Measurements from ENCODE around the gene RPS5. TPM values are rescaled to one million over a fixed set of nuclear protein-coding genes. Genes with fewer than 3 reads are reported as not detected.
A peak's percentile ranks its signal among the peaks of the same experiment; 100 is the strongest.

The RPS5 gene
- total and polyA plus RNA-seq, 9 of the 15 experiments (the other 6 are each of a cell fraction or from before 2014, with no cell fraction given), result 1,228 to 3,570 (median 2,484) TPM

DNA sequence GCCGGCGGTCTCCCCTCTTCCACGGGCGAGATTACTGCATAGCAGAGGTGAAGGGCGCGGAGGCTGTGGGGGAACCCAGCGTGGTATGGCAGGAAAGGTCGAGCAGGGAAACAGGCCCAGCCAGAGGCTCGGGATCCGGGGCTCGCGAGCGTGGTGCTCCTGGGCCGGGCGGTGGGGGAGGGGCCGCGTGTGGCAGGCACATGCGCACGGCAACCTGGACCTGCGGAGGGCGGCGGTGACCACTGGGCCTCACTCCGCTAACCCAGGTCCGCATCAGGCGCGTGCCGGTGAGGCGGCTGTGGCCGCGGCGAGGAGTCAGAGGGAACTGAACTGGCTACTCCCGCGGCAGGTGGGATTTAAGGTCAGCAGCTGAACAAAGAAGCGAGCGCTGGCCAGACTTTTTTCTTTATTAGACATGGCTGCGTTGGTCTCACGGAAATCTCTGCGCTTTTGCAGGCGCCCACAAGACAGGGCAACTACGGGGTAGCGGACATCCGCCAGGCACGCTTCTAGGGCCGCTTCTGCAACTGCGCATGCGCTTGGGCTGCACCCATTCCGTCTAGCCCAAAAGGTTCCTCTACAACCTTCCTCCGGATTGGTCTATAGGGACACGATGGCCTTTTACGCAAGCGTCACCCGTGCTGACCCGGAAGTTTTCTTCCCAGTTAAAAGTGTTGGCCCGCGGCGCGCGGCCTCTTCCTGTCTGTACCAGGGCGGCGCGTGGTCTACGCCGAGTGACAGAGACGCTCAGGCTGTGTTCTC lies at the start of gene RPS5 (continued):
- TF ChIP-seq ADNP (tag; IDR thresholded peaks at IDR 0.05) (no peak), ZNF717 (CRISPR knock-in tag; IDR thresholded peaks at IDR 0.05) (0 out of 2 replicates have a peak, but pooled peaks have one; percentile 58), L3MBTL2 (IDR thresholded peaks at IDR 0.05) (peak; percentile 95), ELF2 (CRISPR knock-in tag; IDR thresholded peaks at IDR 0.05) (peak; percentile 93), KAT7 (CRISPR knock-in tag; IDR thresholded peaks at IDR 0.05; ENCODE audit: borderline replicate concordance) (peak; percentile 93; the same call in 1 of the 2 replicates), CHD2 (IDR thresholded peaks at IDR 0.05; ENCODE audit: low read depth, low read length) (peak; percentile 68), ZNF121 (CRISPR knock-in tag; conservative IDR thresholded peaks at IDR 0.05) (no peak), TFE3 (CRISPR knock-in tag; IDR thresholded peaks at IDR 0.05) (no peak), SREBF2 (CRISPR knock-in tag; IDR thresholded peaks at IDR 0.05) (no peak), HNRNPLL (IDR thresholded peaks at IDR 0.05; ENCODE audit: low read depth, low read length, poor library complexity, severe bottlenecking) (peak; percentile 70), ETV1 (tag; conservative IDR thresholded peaks at IDR 0.05; ENCODE audit: low read depth) (0 out of 2 replicates have a peak, but pooled peaks have one; percentile 4), SAFB (IDR thresholded peaks at IDR 0.05; ENCODE audit: borderline replicate concordance, low read depth, low read length) (0 out of 2 replicates have a peak, but pooled peaks have one; percentile 13), HES1 (IDR thresholded peaks at IDR 0.05; ENCODE audit: low read depth) (peak; percentile 85), FOXJ3 (CRISPR knock-in tag; IDR thresholded peaks at IDR 0.05) (no peak), KDM4B (IDR thresholded peaks at IDR 0.05; ENCODE audit: borderline replicate concordance in 2 of 2, low read depth in 1 of 2) (peak in 1 of 2 experiments; percentile 33; a peak in 1 of 4 replicates), MLLT1 (IDR thresholded peaks at IDR 0.05) (peak; percentile 63 to 74; a peak in 1 of 4 replicates), NFRKB (IDR thresholded peaks at IDR 0.05; ENCODE audit: low read depth) (peak; percentile 89; the same call in 1 of the 2 replicates), OTX1 (CRISPR knock-in tag; IDR thresholded peaks at IDR 0.05) (no peak)
- TF ChIP-seq, protein P1, sequence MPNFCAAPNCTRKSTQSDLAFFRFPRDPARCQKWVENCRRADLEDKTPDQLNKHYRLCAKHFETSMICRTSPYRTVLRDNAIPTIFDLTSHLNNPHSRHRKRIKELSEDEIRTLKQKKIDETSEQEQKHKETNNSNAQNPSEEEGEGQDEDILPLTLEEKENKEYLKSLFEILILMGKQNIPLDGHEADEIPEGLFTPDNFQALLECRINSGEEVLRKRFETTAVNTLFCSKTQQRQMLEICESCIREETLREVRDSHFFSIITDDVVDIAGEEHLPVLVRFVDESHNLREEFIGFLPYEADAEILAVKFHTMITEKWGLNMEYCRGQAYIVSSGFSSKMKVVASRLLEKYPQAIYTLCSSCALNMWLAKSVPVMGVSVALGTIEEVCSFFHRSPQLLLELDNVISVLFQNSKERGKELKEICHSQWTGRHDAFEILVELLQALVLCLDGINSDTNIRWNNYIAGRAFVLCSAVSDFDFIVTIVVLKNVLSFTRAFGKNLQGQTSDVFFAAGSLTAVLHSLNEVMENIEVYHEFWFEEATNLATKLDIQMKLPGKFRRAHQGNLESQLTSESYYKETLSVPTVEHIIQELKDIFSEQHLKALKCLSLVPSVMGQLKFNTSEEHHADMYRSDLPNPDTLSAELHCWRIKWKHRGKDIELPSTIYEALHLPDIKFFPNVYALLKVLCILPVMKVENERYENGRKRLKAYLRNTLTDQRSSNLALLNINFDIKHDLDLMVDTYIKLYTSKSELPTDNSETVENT (CRISPR knock-in tag; IDR thresholded peaks at IDR 0.05), result peak; percentile 47; the same call in 1 of the 2 replicates
- TF ChIP-seq, protein P2, sequence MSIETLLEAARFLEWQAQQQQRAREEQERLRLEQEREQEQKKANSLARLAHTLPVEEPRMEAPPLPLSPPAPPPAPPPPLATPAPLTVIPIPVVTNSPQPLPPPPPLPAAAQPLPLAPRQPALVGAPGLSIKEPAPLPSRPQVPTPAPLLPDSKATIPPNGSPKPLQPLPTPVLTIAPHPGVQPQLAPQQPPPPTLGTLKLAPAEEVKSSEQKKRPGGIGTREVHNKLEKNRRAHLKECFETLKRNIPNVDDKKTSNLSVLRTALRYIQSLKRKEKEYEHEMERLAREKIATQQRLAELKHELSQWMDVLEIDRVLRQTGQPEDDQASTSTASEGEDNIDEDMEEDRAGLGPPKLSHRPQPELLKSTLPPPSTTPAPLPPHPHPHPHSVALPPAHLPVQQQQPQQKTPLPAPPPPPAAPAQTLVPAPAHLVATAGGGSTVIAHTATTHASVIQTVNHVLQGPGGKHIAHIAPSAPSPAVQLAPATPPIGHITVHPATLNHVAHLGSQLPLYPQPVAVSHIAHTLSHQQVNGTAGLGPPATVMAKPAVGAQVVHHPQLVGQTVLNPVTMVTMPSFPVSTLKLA (conservative IDR thresholded peaks at IDR 0.05), result peak; percentile 96 to 97
